ENCODE measurements around the gene HBG1.

HBG1 gene

GRCh38 chr11:5224538-5225479 is 24.8 kb downstream of the HBG1 start:
- TF ChIP-seq ZNF785 (tag by site-specific recombination; IDR thresholded peaks at IDR 0.05) (no peak), ZNF654 (tag by site-specific recombination; IDR thresholded peaks at IDR 0.05; ENCODE audit: low read depth) (no peak), ZNF10 (tag by site-specific recombination; IDR thresholded peaks at IDR 0.05) (no peak), ZBTB8A (tag by site-specific recombination; IDR thresholded peaks at IDR 0.05) (no peak), KLF10 (tag by site-specific recombination; IDR thresholded peaks at IDR 0.05) (no peak), ZBTB48 (tag by site-specific recombination; IDR thresholded peaks at IDR 0.05) (no peak), PRDM1 (tag by site-specific recombination; IDR thresholded peaks at IDR 0.05) (no peak), GLI2 (tag by site-specific recombination; IDR thresholded peaks at IDR 0.05; ENCODE audit: borderline replicate concordance, low read depth) (no peak), ZNF707 (tag by site-specific recombination; IDR thresholded peaks at IDR 0.05) (no peak)
- Histone ChIP-seq H3K4me1 (ENCODE audit: control insufficient read depth, insufficient read depth, low read length) (no peaks in the 10 kb centered on the region), H3K9me3 (ENCODE audit: control insufficient read depth, insufficient read depth, low read depth, low read length) (no peaks in the 10 kb centered on the region), H3K4me3 (ENCODE audit: low read depth, low read length) (no peak overlapping the region), H3K36me3 (ENCODE audit: control insufficient read depth in 2 of 2, insufficient read depth in 1 of 2, low read length in 2 of 2) (no peaks in the 10 kb centered on the region), H3K27ac (ENCODE audit: extremely low read depth, low read depth, low read length) (no peak overlapping the region)
- POLR2A ChIA-PET, result no interaction called here
- CTCF ChIA-PET, result no interaction called here

- Histone ChIP-seq H3K4me3 (ENCODE audit: low read depth, low read length) (no peak overlapping the region), H3K4me1 (ENCODE audit: control insufficient read depth, insufficient read depth, low read length) (no peaks in the 10 kb centered on the region), H3K9me3 (ENCODE audit: control insufficient read depth, insufficient read depth, low read depth, low read length) (no peaks in the 10 kb centered on the region), H3K36me3 (ENCODE audit: control insufficient read depth in 2 of 2, insufficient read depth in 1 of 2, low read length in 2 of 2) (no peaks in the 10 kb centered on the region), H3K27ac (ENCODE audit: extremely low read depth, low read depth, low read length) (no peak overlapping the region)
- POLR2A ChIA-PET, result no interaction called here
- CTCF ChIA-PET, result no interaction called here
- no peak for TF ChIP-seq ZNF664 (tag by site-specific recombination; IDR thresholded peaks at IDR 0.05)
- TF ChIP-seq ZNF513 (tag by site-specific recombination; IDR thresholded peaks at IDR 0.05), result no peak
- TF ChIP-seq ZNF555 (tag by site-specific recombination; conservative IDR thresholded peaks at IDR 0.05), result no peak
- no peak for TF ChIP-seq ZNF596 (tag by site-specific recombination; IDR thresholded peaks at IDR 0.05)
- no peak for TF ChIP-seq ZNF654 (tag by site-specific recombination; IDR thresholded peaks at IDR 0.05; ENCODE audit: low read depth)
- no peak for TF ChIP-seq ZNF560 (tag by site-specific recombination; IDR thresholded peaks at IDR 0.05; ENCODE audit: borderline replicate concordance)
- no peak for TF ChIP-seq SP3 (tag by site-specific recombination; IDR thresholded peaks at IDR 0.05)
- no peak for TF ChIP-seq AEBP2 (tag by site-specific recombination; IDR thresholded peaks at IDR 0.05; ENCODE audit: borderline replicate concordance)
These were observed 26.0 kb downstream of the HBG1 start for GRCh38 chr11:5223686-5224085.

GRCh38 chr11:5223146-5223545 is 26.5 kb downstream of the HBG1 start:
- no peak overlapping the region for H3K4me3 ChIP-seq (ENCODE audit: low read depth, low read length)
- CTCF ChIA-PET, result no interaction called here
- H3K9me3 ChIP-seq (ENCODE audit: control insufficient read depth, insufficient read depth, low read depth, low read length), result no peaks in the 10 kb centered on the region
- H3K27ac ChIP-seq (ENCODE audit: extremely low read depth, low read depth, low read length), result no peak overlapping the region
- no peaks in the 10 kb centered on the region for H3K4me1 ChIP-seq (ENCODE audit: control insufficient read depth, insufficient read depth, low read length)
- no peaks in the 10 kb centered on the region for H3K36me3 ChIP-seq (ENCODE audit: control insufficient read depth in 2 of 2, insufficient read depth in 1 of 2, low read length in 2 of 2)
- POLR2A ChIA-PET, result no interaction called here
- TF ChIP-seq ZNF341 (tag by site-specific recombination; IDR thresholded peaks at IDR 0.05; ENCODE audit: low read depth) (no peak), ZNF416 (tag by site-specific recombination; IDR thresholded peaks at IDR 0.05) (no peak), ZNF132 (tag by site-specific recombination; IDR thresholded peaks at IDR 0.05; ENCODE audit: borderline replicate concordance) (no peak), ZNF221 (tag by site-specific recombination; IDR thresholded peaks at IDR 0.05; ENCODE audit: borderline replicate concordance) (no peak), SP2 (tag by site-specific recombination; IDR thresholded peaks at IDR 0.05) (no peak), ZNF157 (tag by site-specific recombination; IDR thresholded peaks at IDR 0.05) (no peak), ZNF239 (tag by site-specific recombination; IDR thresholded peaks at IDR 0.05) (no peak), ZNF26 (tag by site-specific recombination; IDR thresholded peaks at IDR 0.05) (no peak), KLF16 (tag by site-specific recombination; IDR thresholded peaks at IDR 0.05) (no peak), GLI4 (tag by site-specific recombination; IDR thresholded peaks at IDR 0.05) (no peak), HOXA7 (CRISPR knock-in tag; IDR thresholded peaks at IDR 0.05; ENCODE audit: borderline replicate concordance) (no peak), ZNF350 (tag by site-specific recombination; IDR thresholded peaks at IDR 0.05) (no peak)
